Omental fat pad (tissue), 4 donors: ENCODE results near the gene C6orf89. TPM values are rescaled to one million over a fixed set of nuclear protein-coding genes. Genes with fewer than 3 reads are reported as not detected.

Source experiments
- ATAC-seq: fragments of 150-250 bp; one replicate; pipeline ENCODE4 v1.9.1; 2016; ENCODE audit warnings: mild to moderate bottlenecking, moderate library complexity; ENCODE audit not compliant: low FRiP score
- DNase-seq: peaks from one replicate; pipeline ENCODE4 v3.0.0-alpha.2; 2019; ENCODE audit warnings: low spot score
- CTCF ChIP-seq, 3 donors: fragments of 450-650 bp; IDR thresholded peaks; one replicate each; pipeline ENCODE4 v1.5.1; 2016 to 2017; ENCODE audit warnings: antibody characterized with exemption in 3 of 3, mild to moderate bottlenecking in 3 of 3, moderate library complexity in 2 of 3
- total RNA-seq, 4 donors: library from RNA; depleted of rRNA; stranded (reverse); fragments of >200 nt; gene quantifications; one replicate each; pipeline ENCODE4 v1.1.0, GENCODE V29; 2016

C6orf89 gene
- total RNA-seq, 4 donors from 2014 or later = 40.2 to 53.0 (median 46.0) TPM

DNA sequence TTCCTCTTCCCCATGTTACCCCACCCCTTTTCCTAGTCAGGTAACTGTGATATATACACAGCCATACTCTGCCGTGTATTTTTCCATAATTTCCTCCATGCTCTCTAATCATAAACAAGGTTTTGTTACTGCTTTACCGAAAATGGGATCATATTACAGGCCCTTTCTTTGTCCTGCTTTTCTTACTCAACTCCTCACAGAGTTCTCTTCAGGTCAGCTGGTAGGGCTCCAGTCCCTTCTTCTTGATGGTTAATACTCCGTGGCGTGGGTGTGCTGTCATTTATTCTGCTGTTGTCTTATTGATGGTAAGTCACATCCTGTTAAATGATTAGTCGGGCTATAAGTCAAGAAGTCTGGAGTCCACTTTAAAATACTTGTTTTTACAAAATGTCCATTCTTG lies 43.9 kb downstream of the C6orf89 start:
- TF ChIP-seq CTCF (IDR thresholded peaks at IDR 0.05) = no peak
- DNase-seq = no peak
- ATAC-seq = no peak

- no peak for TF ChIP-seq CTCF (IDR thresholded peaks at IDR 0.05)
- no peak for ATAC-seq
- DNase-seq = no peak
Measured at GRCh38 chr6:36930483-36930882, 44.7 kb downstream of the C6orf89 start.

GRCh38 chr6:36933102-36933501 lies 47.4 kb downstream of the C6orf89 start:
- no peak for TF ChIP-seq CTCF (IDR thresholded peaks at IDR 0.05)
- ATAC-seq = no peak
- no peak for DNase-seq

- ATAC-seq (no peak), DNase-seq (no peak)
- TF ChIP-seq CTCF (IDR thresholded peaks at IDR 0.05) = no peak
Measured at GRCh38 chr6:36933519-36933918, 47.8 kb downstream of the C6orf89 start.

GRCh38 chr6:36934901-36935300 lies 49.1 kb downstream of the C6orf89 start:
- no peak for DNase-seq
- no peak for TF ChIP-seq CTCF (IDR thresholded peaks at IDR 0.05)
- no peak for ATAC-seq

DNA sequence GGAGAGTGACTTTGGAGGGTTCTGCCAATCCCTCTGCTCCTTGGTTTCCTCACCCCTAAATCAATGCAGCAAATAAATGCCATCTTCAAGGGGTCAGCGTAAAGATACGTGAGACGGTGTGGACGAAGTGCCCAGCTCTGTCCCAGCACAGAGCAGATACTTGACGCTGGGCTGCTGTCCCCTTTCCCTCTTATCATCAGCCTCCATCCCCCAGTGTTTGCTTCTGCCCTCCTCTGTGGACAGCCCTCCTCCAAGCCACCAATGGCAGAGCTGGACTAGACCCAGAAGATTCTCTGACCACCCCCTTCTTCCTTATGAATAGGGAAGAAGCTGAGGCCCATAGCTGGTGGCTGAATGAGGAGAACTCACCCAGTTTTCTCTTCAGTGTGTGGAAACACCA lies 51.1 kb downstream of the C6orf89 start:
- ATAC-seq (no peak), DNase-seq (no peak)
- TF ChIP-seq CTCF (IDR thresholded peaks at IDR 0.05) = no peak

GRCh38 chr6:36937896-36938295 lies 52.1 kb downstream of the C6orf89 start:
- no peak for DNase-seq

More at GRCh38 chr6:36937896-36938295, 52.1 kb downstream of the C6orf89 start:
- no peak for TF ChIP-seq CTCF (IDR thresholded peaks at IDR 0.05)
- ATAC-seq = no peak
